Liver (tissue), 9 donors: ENCODE results near the gene TCTN2. TPM values are rescaled to one million over a fixed set of nuclear protein-coding genes. Genes with fewer than 3 reads are reported as not detected.

Experiments
- DNase-seq: peaks from one replicate; pipeline ENCODE4 v3.0.0-alpha.2; 2017; ENCODE audit warnings: low spot score
- H3K27ac ChIP-seq, 2 donors: one replicate each; pipeline ENCODE4 v1.7.0; 2013; ENCODE audit warnings: inconsistent platforms in 2 of 2, low read length in 2 of 2, control low read depth in 1 of 2, low read depth in 1 of 2, mild to moderate bottlenecking in 1 of 2
- H3K27me3 ChIP-seq, 4 donors: one replicate each; pipeline versions ENCODE4 v1.6.1 to v1.7.0; 2013; ENCODE audit warnings: low read length in 3 of 4, inconsistent platforms in 1 of 4, mild to moderate bottlenecking in 1 of 4, moderate library complexity in 1 of 4; ENCODE audit not compliant: control insufficient read depth in 4 of 4, insufficient read depth in 4 of 4
- H3K36me3 ChIP-seq, 4 donors: one replicate each; pipeline versions ENCODE4 v1.6.1 to v1.7.0; 2013; ENCODE audit warnings: low read length in 3 of 4, mild to moderate bottlenecking in 3 of 4, low read depth in 1 of 4, moderate library complexity in 1 of 4; ENCODE audit not compliant: control insufficient read depth in 4 of 4, insufficient read depth in 3 of 4
- H3K4me1 ChIP-seq, 4 donors: one replicate each; pipeline versions ENCODE4 v1.6.1 to v1.7.0; 2013; ENCODE audit warnings: low read length in 3 of 4, mild to moderate bottlenecking in 3 of 4, moderate library complexity in 1 of 4; ENCODE audit not compliant: control insufficient read depth in 4 of 4, insufficient read depth in 4 of 4
- H3K4me3 ChIP-seq, 3 donors: one replicate each; pipeline versions ENCODE4 v1.6.1 to v1.7.0; 2013; ENCODE audit warnings: low read length in 3 of 3, control low read depth in 1 of 3, low read depth in 1 of 3, mild to moderate bottlenecking in 1 of 3
- H3K9ac ChIP-seq, 2 donors: one replicate each; pipeline ENCODE4 v1.7.0; 2013; ENCODE audit warnings: low read length in 2 of 2, mild to moderate bottlenecking in 2 of 2, moderate library complexity in 2 of 2, control low read depth in 1 of 2, low read depth in 1 of 2
- H3K9me3 ChIP-seq, 4 donors: one replicate each; pipeline versions ENCODE4 v1.6.1 to v1.7.0; 2013; ENCODE audit warnings: low read length in 3 of 4; ENCODE audit not compliant: control insufficient read depth in 4 of 4
- ATF3 ChIP-seq: IDR thresholded peaks from 2 replicates; pipeline ENCODE4 v1.6.1; 2016; ENCODE audit warnings: antibody characterized with exemption
- CTCF ChIP-seq: fragments of 150-350 bp; IDR thresholded peaks from 2 replicates; pipeline ENCODE4 v1.5.1; 2017; ENCODE audit warnings: improper control_type of control experiment, low read depth, low read length; ENCODE audit not compliant: missing input control
- EGR1 ChIP-seq, 2 donors: IDR thresholded peaks; 2 replicates each; pipeline ENCODE4 v1.6.1; 2016 to 2018; ENCODE audit warnings: antibody characterized with exemption in 2 of 2, low read depth in 2 of 2
- FOXA1 ChIP-seq: IDR thresholded peaks from 2 replicates; pipeline ENCODE4 v1.6.1; 2016; ENCODE audit warnings: antibody characterized with exemption
- FOXA2 ChIP-seq: IDR thresholded peaks from 2 replicates; pipeline ENCODE4 v1.6.1; 2016; ENCODE audit warnings: antibody characterized with exemption
- GABPA ChIP-seq, 2 donors: IDR thresholded peaks in 1 of 2; conservative IDR thresholded peaks in 1 of 2; 2 replicates each; pipeline ENCODE4 v1.6.1; 2016; ENCODE audit warnings: antibody characterized with exemption in 2 of 2, mild to moderate bottlenecking in 1 of 2, moderate library complexity in 1 of 2
- HNF4A ChIP-seq, 2 donors: conservative IDR thresholded peaks; 2 replicates each; pipeline ENCODE4 v1.6.1; 2016; ENCODE audit warnings: antibody characterized with exemption in 2 of 2, mild to moderate bottlenecking in 2 of 2
- HNF4G ChIP-seq: IDR thresholded peaks from 2 replicates; pipeline ENCODE4 v1.6.1; 2016; ENCODE audit warnings: antibody characterized with exemption
- JUND ChIP-seq, 2 donors: IDR thresholded peaks; 2 replicates each; pipeline ENCODE4 v1.6.1; 2016; ENCODE audit warnings: antibody characterized with exemption in 2 of 2
- MAX ChIP-seq: IDR thresholded peaks from 2 replicates; pipeline ENCODE4 v1.6.1; 2016; ENCODE audit warnings: antibody characterized with exemption
- NR2F2 ChIP-seq: IDR thresholded peaks from 2 replicates; pipeline ENCODE4 v1.6.1; 2016; ENCODE audit warnings: antibody characterized with exemption
- RAD21 ChIP-seq, 2 donors: IDR thresholded peaks; 2 replicates each; pipeline ENCODE4 v1.6.1; 2016; ENCODE audit warnings: antibody characterized with exemption in 2 of 2, mild to moderate bottlenecking in 2 of 2
- REST ChIP-seq: IDR thresholded peaks from 2 replicates; pipeline ENCODE4 v1.6.1; 2016; ENCODE audit warnings: antibody characterized with exemption, mild to moderate bottlenecking
- RXRA ChIP-seq, 2 donors: IDR thresholded peaks; 2 replicates each; pipeline ENCODE4 v1.6.1; 2017 to 2018; ENCODE audit warnings: antibody characterized with exemption in 2 of 2, mild to moderate bottlenecking in 1 of 2
- SP1 ChIP-seq: IDR thresholded peaks from 2 replicates; pipeline ENCODE4 v1.6.1; 2018; ENCODE audit warnings: antibody characterized with exemption, mild to moderate bottlenecking
- TAF1 ChIP-seq: conservative IDR thresholded peaks from 2 replicates; pipeline ENCODE4 v1.6.1; 2016; ENCODE audit warnings: antibody characterized with exemption, mild to moderate bottlenecking
- YY1 ChIP-seq: IDR thresholded peaks from 2 replicates; pipeline ENCODE4 v1.6.1; 2016; ENCODE audit warnings: antibody characterized with exemption, mild to moderate bottlenecking
- ZBTB33 ChIP-seq: IDR thresholded peaks from 2 replicates; pipeline ENCODE4 v1.6.1; 2016; ENCODE audit warnings: antibody characterized with exemption
- WGBS: extraction: QIAGEN DNeasy Blood & Tissue Kit; methylation state at CpG from one replicate; pipeline ENCODE4 v1.1.7; 2013; 5-methylcytosine and 5-hydroxymethylcytosine counted together
- polyA plus RNA-seq, 2 donors: library from polyadenylated mRNA; stranded (reverse) in 1 of 2; unstranded in 1 of 2; fragments of 200-250 nt in 1 of 2; fragments of >200 nt in 1 of 2; fragmentation: Nextera tagmentation in 1 of 2; extraction: Ambion mirVana in 1 of 2; gene quantifications; one replicate each; pipeline versions ENCODE4 v1.2.1 to v1.2.3, GENCODE V29; 2013 to 2015
- total RNA-seq, 2 donors: library from RNA; depleted of rRNA; stranded (reverse); fragments of >200 nt; gene quantifications; one replicate each; pipeline ENCODE4 v1.2.3, GENCODE V29; 2014
- donor health status: healthy.
- donor health status: healthy.
- donor health status: healthy.
- donor health status: healthy.
- donor health status: healthy.

The TCTN2 gene
- total and polyA plus RNA-seq, 4 donors = 0.38 to 1.9 (median 1.2) TPM

GRCh38 chr12:123633379-123634141, 37.4 kb upstream of the TCTN2 start, which contains the start of the genes EIF2B1 and GTF2H3:
Gene EIF2B1 (minus strand): TSS chr12:123633686. CDS start chr12:123633557, 129 bp downstream.
Gene GTF2H3 (plus strand): TSS chr12:123633829. CDS start chr12:123633860, 31 bp downstream.
- peaks cover 8 to 26% (median 18%) of the 10 kb centered on the region in 4 donors for H3K36me3 ChIP-seq
- no peaks in the 10 kb centered on the region for H3K9me3 ChIP-seq
- peak within 1 kb of the TSS; percentile 68 to 100 (median 88) for H3K4me3 ChIP-seq
- H3K27me3 ChIP-seq = no peaks in the 10 kb centered on the region
- H3K9ac ChIP-seq = peak within 1 kb of the TSS; percentile 92
- peaks cover 0 to 22% (median 16%) of the 10 kb centered on the region in 4 donors for H3K4me1 ChIP-seq
- under 1% methylated on average over 52 of the region's 52 CpGs for WGBS
- DNase-seq = peak; percentile 95
- TF ChIP-seq CTCF = no peak
- TF ChIP-seq NR2F2 = no peak
- peak; percentile 16 for TF ChIP-seq FOXA1
- TF ChIP-seq ZBTB33 = peak; percentile 62
- peak; percentile 88 for TF ChIP-seq YY1
- no peak for TF ChIP-seq HNF4G
- peak; percentile 67 for TF ChIP-seq SP1
- peak; percentile 86 for TF ChIP-seq TAF1
- TF ChIP-seq GABPA (IDR thresholded peaks at IDR 0.05 in 1 of 2, conservative IDR thresholded peaks at IDR 0.05 in 1 of 2) = peak; percentile 97 to 100
- no peak for TF ChIP-seq JUND (IDR thresholded peaks at IDR 0.05)
- peak; percentile 80 to 87 for TF ChIP-seq EGR1 (IDR thresholded peaks at IDR 0.05; ENCODE audit: low read depth in 2 of 2)
- no peak for TF ChIP-seq HNF4A (conservative IDR thresholded peaks at IDR 0.05)
- TF ChIP-seq RAD21 (IDR thresholded peaks at IDR 0.05) = peak in 1 of 2 donors; percentile 9
- peak; percentile 96 for TF ChIP-seq MAX
- no peak for TF ChIP-seq ATF3
- TF ChIP-seq RXRA (IDR thresholded peaks at IDR 0.05) = peak in 1 of 2 donors; percentile 32
- peak; percentile 59 for TF ChIP-seq REST
- no peak for TF ChIP-seq FOXA2
- H3K27ac ChIP-seq = peak within 1 kb of the TSS; percentile 72 to 75
